ENCODE results near the gene IRF2BPL. TPM values are rescaled to one million over a fixed set of nuclear protein-coding genes. Genes with fewer than 3 reads are reported as not detected.

IRF2BPL gene
- total RNA-seq, 1 donor = 31.5 TPM

GRCh38 chr14:77014734-77015133 is 13.8 kb downstream of the IRF2BPL start:
- no peak for DNase-seq (ENCODE audit: low read depth in 2 of 3, low spot score in 2 of 3)

GRCh38 chr14:77014004-77014604 is 14.4 kb downstream of the IRF2BPL start:
- no peak for DNase-seq (ENCODE audit: low read depth in 2 of 3, low spot score in 2 of 3)

- no peak for DNase-seq (ENCODE audit: low read depth in 2 of 3, low spot score in 2 of 3)
Measured at GRCh38 chr14:77012193-77012765, 16.2 kb downstream of the IRF2BPL start.

- no peak for DNase-seq (ENCODE audit: low read depth in 2 of 3, low spot score in 2 of 3)
Measured at GRCh38 chr14:77011245-77011644, 17.3 kb downstream of the IRF2BPL start.

- no peak for DNase-seq (ENCODE audit: low read depth in 2 of 3, low spot score in 2 of 3)
Measured at GRCh38 chr14:77009014-77009413, 19.5 kb downstream of the IRF2BPL start.

- DNase-seq (ENCODE audit: low read depth in 2 of 3, low spot score in 2 of 3) = no peak
Measured at GRCh38 chr14:77008541-77008940, 20.0 kb downstream of the IRF2BPL start.

GRCh38 chr14:77007975-77008421 is 20.5 kb downstream of the IRF2BPL start:
- DNase-seq (ENCODE audit: low read depth in 2 of 3, low spot score in 2 of 3) = no peak

- no peak for DNase-seq (ENCODE audit: low read depth in 2 of 3, low spot score in 2 of 3)
Measured at GRCh38 chr14:77007183-77007974, 21.1 kb downstream of the IRF2BPL start.

GRCh38 chr14:77006132-77006531 is 22.4 kb downstream of the IRF2BPL start:
- no peak for DNase-seq (ENCODE audit: low read depth in 2 of 3, low spot score in 2 of 3)

- no peak for DNase-seq (ENCODE audit: low read depth in 2 of 3, low spot score in 2 of 3)
Measured at GRCh38 chr14:77005559-77005958, 22.9 kb downstream of the IRF2BPL start.

GRCh38 chr14:77004711-77005460 is 23.6 kb downstream of the IRF2BPL start:
- DNase-seq (ENCODE audit: low read depth in 2 of 3, low spot score in 2 of 3) = peak in 1 of 3 donors; percentile 29

GRCh38 chr14:77003960-77004710 is 24.4 kb downstream of the IRF2BPL start:
- no peak for DNase-seq (ENCODE audit: low read depth in 2 of 3, low spot score in 2 of 3)

GRCh38 chr14:77002889-77003288 is 25.6 kb downstream of the IRF2BPL start:
- no peak for DNase-seq (ENCODE audit: low read depth in 2 of 3, low spot score in 2 of 3)

GRCh38 chr14:77002335-77002734 is 26.2 kb downstream of the IRF2BPL start:
- DNase-seq (ENCODE audit: low read depth in 2 of 3, low spot score in 2 of 3) = no peak

GRCh38 chr14:77000340-77001270 is 27.9 kb downstream of the IRF2BPL start:
- DNase-seq (ENCODE audit: low read depth in 2 of 3, low spot score in 2 of 3) = peak in 2 of 3 donors; percentile 89 to 96

GRCh38 chr14:76998910-76999309 is 29.6 kb downstream of the IRF2BPL start:
- DNase-seq (ENCODE audit: low read depth in 2 of 3, low spot score in 2 of 3) = no peak

- DNase-seq (ENCODE audit: low read depth in 2 of 3, low spot score in 2 of 3) = no peak
Measured at GRCh38 chr14:76997257-76997970, 31.1 kb downstream of the IRF2BPL start.

- no peak for DNase-seq (ENCODE audit: low read depth in 2 of 3, low spot score in 2 of 3)
Measured at GRCh38 chr14:76996563-76997146, 31.9 kb downstream of the IRF2BPL start.

All from hematopoietic multipotent progenitor cell (in vitro differentiated cells).